Activated B cell treated with CpG ODN at 0.5 μM for 24 hours (primary cell): ENCODE results near the gene JAZF1. TPM values are rescaled to one million over a fixed set of nuclear protein-coding genes. Genes with fewer than 3 reads are reported as not detected.

Experiments
- ATAC-seq: fragments of 200-7000 bp; cut with Tn5 transposase; one replicate; pipeline ENCODE4 v1.10.0; 2021; ENCODE audit warnings: low read depth, mild to moderate bottlenecking, moderate library complexity
- CTCF ChIA-PET: fragments of 350-600 bp; sonication (Branson Sonifier 250); formaldehyde crosslinking; loops from one replicate; lab custom pipeline; 2021; ENCODE audit warnings: antibody characterized with exemption; lab: Charles Lee
- POLR2A ChIA-PET: fragments of 350-600 bp; sonication (Branson Sonifier 250); formaldehyde crosslinking; loops from one replicate; lab custom pipeline; 2021; ENCODE audit warnings: antibody characterized with exemption; lab: Charles Lee
- DNase-seq: peaks from one replicate; pipeline ENCODE4 v3.0.0; 2022
- H3K27ac Mint-ChIP-seq: one replicate; pipeline ENCODE4 v1.8.0; 2020; ENCODE audit warnings: mixed read lengths
- H3K27me3 Mint-ChIP-seq: one replicate; pipeline ENCODE4 v1.8.0; 2021; ENCODE audit warnings: mixed read lengths
- H3K36me3 Mint-ChIP-seq: one replicate; pipeline ENCODE4 v1.8.0; 2021; ENCODE audit warnings: low read depth, mixed read lengths
- H3K4me1 Mint-ChIP-seq: one replicate; pipeline ENCODE4 v1.8.0; 2021; ENCODE audit warnings: mixed read lengths
- H3K4me3 Mint-ChIP-seq: one replicate; pipeline ENCODE4 v1.8.0; 2020; ENCODE audit warnings: mild to moderate bottlenecking, mixed read lengths
- H3K9me3 Mint-ChIP-seq: one replicate; pipeline ENCODE4 v1.8.0; 2020; ENCODE audit warnings: mixed read lengths
- CTCF ChIP-seq: fragments of 200-600 bp; IDR thresholded peaks from one replicate; pipeline ENCODE4 v1.8.0; 2022; ENCODE audit warnings: antibody characterized with exemption, mild to moderate bottlenecking
- intact Hi-C: fragments of 100-400 bp; cut with micrococcal nuclease; formaldehyde crosslinking; loops from one replicate; pipeline ENCODE4 v1.15.1; 2024
- total RNA-seq: library from RNA; stranded (reverse); gene quantifications from 2 replicates; pipeline ENCODE4 v1.2.3, GENCODE V29; 2022

JAZF1 gene
- total RNA-seq, 1 donor from 2014 or later = 54.8 TPM

- Mint-ChIP-seq H3K36me3 (peaks cover 21% of the 10 kb centered on the region), H3K4me1 (peaks cover 80% of the 10 kb centered on the region), H3K9me3 (no peaks in the 10 kb centered on the region), H3K4me3 (no peak overlapping the region), H3K27me3 (no peaks in the 10 kb centered on the region), H3K27ac (no peak overlapping the region)
- POLR2A ChIA-PET = no interaction called here
- DNase-seq (no peak), ATAC-seq (no peak)
- TF ChIP-seq CTCF = no peak
- CTCF ChIA-PET = interaction anchor here (0.6 kb wide), 1 partner anchor 319 kb away, joined by 3 read pairs; no protein-coding TSS in a partner anchor
- intact Hi-C loops = loop anchor here (2.0 to 5.0 kb wide), 3 partner anchors 21 to 1038 kb away; partner anchors contain the start of genes HIBADH and SKAP2
Observed at GRCh38 chr7:27900006-27900405, 280.6 kb downstream of the JAZF1 start.

- no peak for TF ChIP-seq CTCF
- H3K27ac Mint-ChIP-seq = no peak overlapping the region
- CTCF ChIA-PET = interaction anchor here (0.6 kb wide), 1 partner anchor 318 kb away, joined by 3 read pairs; no protein-coding TSS in a partner anchor
- peaks cover 80% of the 10 kb centered on the region for H3K4me1 Mint-ChIP-seq
- DNase-seq = no peak
- peak overlapping the region; percentile 52 for H3K4me3 Mint-ChIP-seq
- no peaks in the 10 kb centered on the region for H3K27me3 Mint-ChIP-seq
- no peak for ATAC-seq
- POLR2A ChIA-PET = no interaction called here
- peaks cover 22% of the 10 kb centered on the region for H3K36me3 Mint-ChIP-seq
- intact Hi-C loops = no loop called here
- H3K9me3 Mint-ChIP-seq = no peaks in the 10 kb centered on the region
Observed at GRCh38 chr7:27899601-27900000, 281.0 kb downstream of the JAZF1 start.

GRCh38 chr7:27897441-27897847 lies 283.2 kb downstream of the JAZF1 start:
- CTCF ChIA-PET = no interaction called here
- DNase-seq (no peak), ATAC-seq (no peak)
- H3K27ac Mint-ChIP-seq = no peak overlapping the region
- intact Hi-C loops = no loop called here
- no peak for TF ChIP-seq CTCF
- H3K9me3 Mint-ChIP-seq = no peaks in the 10 kb centered on the region
- no peak overlapping the region for H3K4me3 Mint-ChIP-seq
- peaks cover 62% of the 10 kb centered on the region for H3K4me1 Mint-ChIP-seq
- H3K27me3 Mint-ChIP-seq = no peaks in the 10 kb centered on the region
- POLR2A ChIA-PET = interaction anchor here (1.1 kb wide), 1 partner anchor 235 kb away, joined by 3 read pairs; the partner anchor contains the start of gene HIBADH
- H3K36me3 Mint-ChIP-seq = peaks cover 38% of the 10 kb centered on the region

- ChIA-PET POLR2A (interaction anchor here (0.7 to 1.1 kb wide), 2 partner anchors 10 to 234 kb away, joined by 3 read pairs; partner anchors contain the start of gene HIBADH), CTCF (no interaction called here)
- peaks cover 59% of the 10 kb centered on the region for H3K4me1 Mint-ChIP-seq
- intact Hi-C loops = no loop called here
- TF ChIP-seq CTCF = no peak
- peaks cover 42% of the 10 kb centered on the region for H3K36me3 Mint-ChIP-seq
- DNase-seq (no peak), ATAC-seq (no peak)
- H3K27me3 Mint-ChIP-seq = no peaks in the 10 kb centered on the region
- H3K27ac Mint-ChIP-seq = no peak overlapping the region
- no peak overlapping the region for H3K4me3 Mint-ChIP-seq
- H3K9me3 Mint-ChIP-seq = no peaks in the 10 kb centered on the region
Observed at GRCh38 chr7:27897001-27897400, 283.6 kb downstream of the JAZF1 start.

- ChIA-PET CTCF (no interaction called here), POLR2A (no interaction called here)
- no peak for DNase-seq
- intact Hi-C loops = no loop called here
- H3K27ac Mint-ChIP-seq = no peak overlapping the region
- no peak for ATAC-seq
- H3K27me3 Mint-ChIP-seq = no peaks in the 10 kb centered on the region
- no peaks in the 10 kb centered on the region for H3K9me3 Mint-ChIP-seq
- H3K4me3 Mint-ChIP-seq = no peak overlapping the region
- H3K36me3 Mint-ChIP-seq = peaks cover 54% of the 10 kb centered on the region
- TF ChIP-seq CTCF = no peak
- H3K4me1 Mint-ChIP-seq = peaks cover 46% of the 10 kb centered on the region
Observed at GRCh38 chr7:27895551-27895950, 285.0 kb downstream of the JAZF1 start.
